ENCODE data around the gene TTC29.

DNA sequence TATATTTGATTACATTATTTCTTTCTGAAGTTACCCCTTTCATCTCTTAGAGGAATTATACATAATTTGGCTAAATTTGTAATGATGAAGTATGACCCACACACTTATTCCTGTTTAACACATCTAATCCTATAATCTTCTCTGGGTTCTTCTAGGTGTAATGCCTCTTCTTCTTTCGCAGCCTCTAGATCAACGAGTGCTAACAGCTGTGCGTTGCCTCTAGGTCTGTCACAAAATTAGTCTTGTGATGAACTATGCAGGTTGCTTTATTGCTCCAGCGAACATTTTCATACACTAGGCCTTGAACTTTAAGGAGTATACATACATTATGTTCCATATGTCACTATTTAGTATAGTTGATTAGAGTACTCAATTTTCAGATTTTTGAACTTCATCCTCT, 89.9 kb downstream of the TTC29 start:
- TF ChIP-seq CTCF (IDR thresholded peaks at IDR 0.05; ENCODE audit: poor library complexity), result no peak
- TF ChIP-seq EZH2 (IDR thresholded peaks at IDR 0.05; ENCODE audit: borderline replicate concordance), result no peak

All from hepatocyte (in vitro differentiated cells).